Cardiac muscle cell (in vitro differentiated cells and primary cell): Measurements from ENCODE around the gene SLC16A10. TPM values are rescaled to one million over a fixed set of nuclear protein-coding genes. Genes with fewer than 3 reads are reported as not detected.

Experiments
- DNase-seq, 2 donors: peaks; one replicate each; pipeline versions ENCODE4 v3.0.0 to v3.0.0-alpha.2; 2010 to 2017; ENCODE audit warnings: low read depth in 1 of 2, low spot score in 1 of 2
- H3K27ac ChIP-seq: fragments of 200-600 bp; sonication (generic); 2 replicates; pipeline ENCODE4 v1.5.1; 2016
- H3K27me3 ChIP-seq: fragments of 200-600 bp; sonication (generic); 2 replicates; pipeline ENCODE4 v1.6.0; 2016; ENCODE audit warnings: control low read depth
- H3K36me3 ChIP-seq: fragments of 200-600 bp; sonication (generic); 2 replicates; pipeline ENCODE4 v1.5.1; 2016; ENCODE audit warnings: control low read depth
- H3K4me1 ChIP-seq: fragments of 200-600 bp; sonication (generic); 2 replicates; pipeline ENCODE4 v1.8.1; 2017; ENCODE audit warnings: low read depth, mild to moderate bottlenecking, mixed run types
- H3K4me3 ChIP-seq: fragments of 200-600 bp; sonication (generic); 2 replicates; pipeline ENCODE4 v1.5.1; 2016; ENCODE audit warnings: mild to moderate bottlenecking
- H3K9me3 ChIP-seq: fragments of 200-600 bp; sonication (generic); 2 replicates; pipeline ENCODE4 v1.5.1; 2017; ENCODE audit warnings: low read depth, mild to moderate bottlenecking, control low read depth
- CTCF ChIP-seq: IDR thresholded peaks from 2 replicates; pipeline ENCODE4 v1.5.1; 2012; ENCODE audit warnings: low read depth, mild to moderate bottlenecking, low read length
- polyA plus RNA-seq: library from polyadenylated mRNA; unstranded; fragments of >200 nt; fragmentation: Nextera tagmentation; extraction: Ambion mirVana; gene quantifications from 2 replicates; pipeline ENCODE4 v1.2.1, GENCODE V29; 2016
- total RNA-seq: library from RNA; depleted of rRNA; stranded (reverse); fragments of >200 nt; gene quantifications from 2 replicates; pipeline ENCODE4 v1.2.3, GENCODE V29; 2016

Gene SLC16A10
- total and polyA plus RNA-seq, 2 experiments from 2014 or later: 8.1 to 21.4 TPM

GRCh38 chr6:111175109-111175508 lies 87.8 kb downstream of the SLC16A10 start:
- H3K4me3 ChIP-seq: no peak overlapping the region
- no peak for TF ChIP-seq CTCF
- no peaks in the 10 kb centered on the region for H3K27me3 ChIP-seq
- H3K27ac ChIP-seq: no peak overlapping the region
- no peak for DNase-seq
- no peaks in the 10 kb centered on the region for H3K4me1 ChIP-seq
- H3K9me3 ChIP-seq: no peaks in the 10 kb centered on the region
- no peaks in the 10 kb centered on the region for H3K36me3 ChIP-seq

- Histone ChIP-seq H3K4me1 (no peaks in the 10 kb centered on the region), H3K27ac (no peak overlapping the region), H3K36me3 (no peaks in the 10 kb centered on the region), H3K27me3 (no peaks in the 10 kb centered on the region), H3K9me3 (no peaks in the 10 kb centered on the region), H3K4me3 (no peak overlapping the region)
- no peak for DNase-seq
- TF ChIP-seq CTCF: no peak
Measured at GRCh38 chr6:111176038-111176759, 88.9 kb downstream of the SLC16A10 start.

GRCh38 chr6:111176760-111177099 lies 89.4 kb downstream of the SLC16A10 start:
- no peak for TF ChIP-seq CTCF
- no peaks in the 10 kb centered on the region for H3K4me1 ChIP-seq
- H3K4me3 ChIP-seq: no peak overlapping the region
- no peak for DNase-seq
- H3K9me3 ChIP-seq: no peaks in the 10 kb centered on the region
- H3K36me3 ChIP-seq: no peaks in the 10 kb centered on the region
- H3K27me3 ChIP-seq: no peaks in the 10 kb centered on the region
- no peak overlapping the region for H3K27ac ChIP-seq

- Histone ChIP-seq H3K4me1 (no peaks in the 10 kb centered on the region), H3K27ac (no peak overlapping the region), H3K36me3 (no peaks in the 10 kb centered on the region), H3K9me3 (no peaks in the 10 kb centered on the region), H3K4me3 (no peak overlapping the region), H3K27me3 (no peaks in the 10 kb centered on the region)
- TF ChIP-seq CTCF: no peak
- no peak for DNase-seq
Measured at GRCh38 chr6:111177131-111177530, 89.8 kb downstream of the SLC16A10 start.

- Histone ChIP-seq H3K27me3 (no peaks in the 10 kb centered on the region), H3K4me1 (no peaks in the 10 kb centered on the region), H3K4me3 (no peak overlapping the region), H3K27ac (no peak overlapping the region), H3K9me3 (no peaks in the 10 kb centered on the region), H3K36me3 (no peaks in the 10 kb centered on the region)
- no peak for TF ChIP-seq CTCF
- no peak for DNase-seq
Measured at GRCh38 chr6:111183702-111184517, 96.6 kb downstream of the SLC16A10 start.
